ENCODE results near the gene LPAR5. TPM values are rescaled to one million over a fixed set of nuclear protein-coding genes. Genes with fewer than 3 reads are reported as not detected.

The LPAR5 gene
- total and polyA plus RNA-seq, 2 of the 13 experiments (the other 11 are each of a cell fraction or from before 2014, with no cell fraction given): 0.09 to 0.32 TPM

DNA sequence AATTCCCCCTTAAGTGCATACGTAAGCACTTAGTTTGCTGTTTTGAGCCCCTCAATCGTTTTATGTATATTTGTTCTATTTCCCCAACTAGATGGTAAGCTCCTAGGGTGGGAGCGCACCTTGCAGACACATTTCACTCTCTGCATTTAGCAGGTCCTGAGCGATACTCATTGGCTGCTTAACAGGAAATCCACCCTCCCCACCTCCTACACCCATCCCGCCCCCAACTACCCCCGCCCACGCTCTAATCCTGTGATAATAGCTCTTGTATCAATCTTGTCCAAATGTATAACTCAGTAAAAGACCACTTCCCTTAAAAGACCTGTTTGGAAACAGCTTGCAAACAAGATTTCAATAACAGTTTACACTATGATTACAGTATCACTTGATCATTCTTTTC, 8.1 kb downstream of the LPAR5 start:
- no peaks in the 10 kb centered on the region for H3K36me3 ChIP-seq (replicated peaks in 1 of 2; ENCODE audit: control insufficient read depth in 1 of 2, insufficient read depth in 2 of 2, low read length in 2 of 2)
- ATAC-seq (no peak), FAIRE-seq (no peak), DNase-seq (ENCODE audit: low spot score) (no peak)
- POLR2A ChIA-PET: no interaction called here
- H3K4me3 ChIP-seq (replicated peaks in 1 of 3; ENCODE audit: insufficient read depth in 1 of 3, low read depth in 2 of 3, low read length in 3 of 3): no peak overlapping the region
- no peak overlapping the region for H3K27ac ChIP-seq (ENCODE audit: extremely low read length, insufficient read depth, low read length)
- no peaks in the 10 kb centered on the region for H4K20me1 ChIP-seq (ENCODE audit: insufficient read depth, low read length)
- in situ Hi-C loops (cut with HindIII; ENCODE audit: extremely low pct_ligation_motif_present, low pct_unique_long_range_greater_than_20kb): no loop called here
- peaks cover 47% of the 10 kb centered on the region for H3K4me1 ChIP-seq (ENCODE audit: insufficient read depth, low read length)
- H3K9ac ChIP-seq (ENCODE audit: insufficient read depth, low read depth, low read length): no peak overlapping the region
- CTCF ChIA-PET (ENCODE audit: low intra/inter-chr PET ratio, low total read pairs): no interaction called here
- no peaks in the 10 kb centered on the region for H3K9me3 ChIP-seq (ENCODE audit: low read length)
- H3K79me2 ChIP-seq (ENCODE audit: insufficient read depth, low read length): no peaks in the 10 kb centered on the region
- BruUV-seq (replicated peaks): no TSS peak
- TF ChIP-seq, protein P1, sequence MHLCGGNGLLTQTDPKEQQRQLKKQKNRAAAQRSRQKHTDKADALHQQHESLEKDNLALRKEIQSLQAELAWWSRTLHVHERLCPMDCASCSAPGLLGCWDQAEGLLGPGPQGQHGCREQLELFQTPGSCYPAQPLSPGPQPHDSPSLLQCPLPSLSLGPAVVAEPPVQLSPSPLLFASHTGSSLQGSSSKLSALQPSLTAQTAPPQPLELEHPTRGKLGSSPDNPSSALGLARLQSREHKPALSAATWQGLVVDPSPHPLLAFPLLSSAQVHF (CRISPR knock-in tag; IDR thresholded peaks at IDR 0.05): no peak
- TF ChIP-seq, protein P2, sequence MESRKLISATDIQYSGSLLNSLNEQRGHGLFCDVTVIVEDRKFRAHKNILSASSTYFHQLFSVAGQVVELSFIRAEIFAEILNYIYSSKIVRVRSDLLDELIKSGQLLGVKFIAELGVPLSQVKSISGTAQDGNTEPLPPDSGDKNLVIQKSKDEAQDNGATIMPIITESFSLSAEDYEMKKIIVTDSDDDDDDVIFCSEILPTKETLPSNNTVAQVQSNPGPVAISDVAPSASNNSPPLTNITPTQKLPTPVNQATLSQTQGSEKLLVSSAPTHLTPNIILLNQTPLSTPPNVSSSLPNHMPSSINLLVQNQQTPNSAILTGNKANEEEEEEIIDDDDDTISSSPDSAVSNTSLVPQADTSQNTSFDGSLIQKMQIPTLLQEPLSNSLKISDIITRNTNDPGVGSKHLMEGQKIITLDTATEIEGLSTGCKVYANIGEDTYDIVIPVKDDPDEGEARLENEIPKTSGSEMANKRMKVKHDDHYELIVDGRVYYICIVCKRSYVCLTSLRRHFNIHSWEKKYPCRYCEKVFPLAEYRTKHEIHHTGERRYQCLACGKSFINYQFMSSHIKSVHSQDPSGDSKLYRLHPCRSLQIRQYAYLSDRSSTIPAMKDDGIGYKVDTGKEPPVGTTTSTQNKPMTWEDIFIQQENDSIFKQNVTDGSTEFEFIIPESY (CRISPR knock-in tag; IDR thresholded peaks at IDR 0.05): no peak
- TF ChIP-seq NR2C2 (CRISPR knock-in tag; IDR thresholded peaks at IDR 0.05; ENCODE audit: borderline replicate concordance) (no peak), PCBP2 (optimal IDR thresholded peaks at IDR 0.05; ENCODE audit: low read depth, low read length, poor library complexity, severe bottlenecking) (no peak), ZNF724P (CRISPR knock-in tag; IDR thresholded peaks at IDR 0.05; ENCODE audit: borderline replicate concordance) (no peak), MTA1 (CRISPR knock-in tag; IDR thresholded peaks at IDR 0.05; ENCODE audit: borderline replicate concordance) (no peak), ZFY (CRISPR knock-in tag; IDR thresholded peaks at IDR 0.05) (no peak)
- TF ChIP-seq, protein P3, sequence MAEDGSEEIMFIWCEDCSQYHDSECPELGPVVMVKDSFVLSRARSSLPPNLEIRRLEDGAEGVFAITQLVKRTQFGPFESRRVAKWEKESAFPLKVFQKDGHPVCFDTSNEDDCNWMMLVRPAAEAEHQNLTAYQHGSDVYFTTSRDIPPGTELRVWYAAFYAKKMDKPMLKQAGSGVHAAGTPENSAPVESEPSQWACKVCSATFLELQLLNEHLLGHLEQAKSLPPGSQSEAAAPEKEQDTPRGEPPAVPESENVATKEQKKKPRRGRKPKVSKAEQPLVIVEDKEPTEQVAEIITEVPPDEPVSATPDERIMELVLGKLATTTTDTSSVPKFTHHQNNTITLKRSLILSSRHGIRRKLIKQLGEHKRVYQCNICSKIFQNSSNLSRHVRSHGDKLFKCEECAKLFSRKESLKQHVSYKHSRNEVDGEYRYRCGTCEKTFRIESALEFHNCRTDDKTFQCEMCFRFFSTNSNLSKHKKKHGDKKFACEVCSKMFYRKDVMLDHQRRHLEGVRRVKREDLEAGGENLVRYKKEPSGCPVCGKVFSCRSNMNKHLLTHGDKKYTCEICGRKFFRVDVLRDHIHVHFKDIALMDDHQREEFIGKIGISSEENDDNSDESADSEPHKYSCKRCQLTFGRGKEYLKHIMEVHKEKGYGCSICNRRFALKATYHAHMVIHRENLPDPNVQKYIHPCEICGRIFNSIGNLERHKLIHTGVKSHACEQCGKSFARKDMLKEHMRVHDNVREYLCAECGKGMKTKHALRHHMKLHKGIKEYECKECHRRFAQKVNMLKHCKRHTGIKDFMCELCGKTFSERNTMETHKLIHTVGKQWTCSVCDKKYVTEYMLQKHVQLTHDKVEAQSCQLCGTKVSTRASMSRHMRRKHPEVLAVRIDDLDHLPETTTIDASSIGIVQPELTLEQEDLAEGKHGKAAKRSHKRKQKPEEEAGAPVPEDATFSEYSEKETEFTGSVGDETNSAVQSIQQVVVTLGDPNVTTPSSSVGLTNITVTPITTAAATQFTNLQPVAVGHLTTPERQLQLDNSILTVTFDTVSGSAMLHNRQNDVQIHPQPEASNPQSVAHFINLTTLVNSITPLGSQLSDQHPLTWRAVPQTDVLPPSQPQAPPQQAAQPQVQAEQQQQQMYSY (CRISPR knock-in tag; IDR thresholded peaks at IDR 0.05): no peak
- TF ChIP-seq, protein P4, sequence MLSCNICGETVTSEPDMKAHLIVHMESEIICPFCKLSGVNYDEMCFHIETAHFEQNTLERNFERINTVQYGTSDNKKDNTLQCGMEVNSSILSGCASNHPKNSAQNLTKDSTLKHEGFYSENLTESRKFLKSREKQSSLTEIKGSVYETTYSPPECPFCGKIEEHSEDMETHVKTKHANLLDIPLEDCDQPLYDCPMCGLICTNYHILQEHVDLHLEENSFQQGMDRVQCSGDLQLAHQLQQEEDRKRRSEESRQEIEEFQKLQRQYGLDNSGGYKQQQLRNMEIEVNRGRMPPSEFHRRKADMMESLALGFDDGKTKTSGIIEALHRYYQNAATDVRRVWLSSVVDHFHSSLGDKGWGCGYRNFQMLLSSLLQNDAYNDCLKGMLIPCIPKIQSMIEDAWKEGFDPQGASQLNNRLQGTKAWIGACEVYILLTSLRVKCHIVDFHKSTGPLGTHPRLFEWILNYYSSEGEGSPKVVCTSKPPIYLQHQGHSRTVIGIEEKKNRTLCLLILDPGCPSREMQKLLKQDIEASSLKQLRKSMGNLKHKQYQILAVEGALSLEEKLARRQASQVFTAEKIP (CRISPR knock-in tag; IDR thresholded peaks at IDR 0.05; ENCODE audit: borderline replicate concordance): no peak
- intact Hi-C loops (cut with micrococcal nuclease; ENCODE audit: unreplicated experiment): no loop called here
- no peak overlapping the region for H3K4me2 ChIP-seq (ENCODE audit: low read depth, low read length)
- no peak overlapping the region for H2AFZ ChIP-seq (ENCODE audit: low read length)
- WGBS (ENCODE audit: low lambda C conversion rate): 73% methylated on average over 7 of the region's 7 CpGs
- H3K27me3 ChIP-seq (ENCODE audit: control insufficient read depth in 1 of 2, insufficient read depth in 2 of 2, low read length in 2 of 2): peaks cover 0 to 2% of the 10 kb centered on the region in 2 experiments; a peak in 1 of 5 replicates

All from HepG2 (cell line).